Kidney (tissue), 14 donors: ENCODE data around the gene LMBR1. TPM values are rescaled to one million over a fixed set of nuclear protein-coding genes. Genes with fewer than 3 reads are reported as not detected.

Source experiments
- DNase-seq, 5 donors: peaks; one replicate each; pipeline ENCODE4 v3.0.0-alpha.2; 2013 to 2020
- FAIRE-seq: peaks from 2 replicates; lab custom pipeline; 2012; peaks lifted over from hg19 to GRCh38; lab: Jason Lieb, UNC
- H3K27ac ChIP-seq, 2 donors: one replicate each; pipeline ENCODE4 v1.7.0; 2013; ENCODE audit warnings: low read depth in 2 of 2, low read length in 2 of 2, inconsistent platforms in 1 of 2
- H3K27me3 ChIP-seq: one replicate; pipeline ENCODE4 v1.7.1; 2013; ENCODE audit warnings: low read length, inconsistent platforms; ENCODE audit not compliant: control insufficient read depth, insufficient read depth
- H3K36me3 ChIP-seq, 3 donors: one replicate each; pipeline versions ENCODE4 v1.7.0 to v1.7.1; 2013; ENCODE audit warnings: low read length in 3 of 3, control low read depth in 1 of 3, inconsistent platforms in 1 of 3; ENCODE audit not compliant: insufficient read depth in 3 of 3, control insufficient read depth in 2 of 3
- H3K4me1 ChIP-seq, 3 donors: one replicate each; pipeline versions ENCODE4 v1.7.0 to v1.7.1; 2013; ENCODE audit warnings: low read length in 3 of 3, inconsistent platforms in 1 of 3, low read depth in 1 of 3; ENCODE audit not compliant: control insufficient read depth in 2 of 3, insufficient read depth in 2 of 3
- H3K4me3 ChIP-seq, 3 donors: one replicate each; pipeline versions ENCODE4 v1.7.0 to v1.8.1; 2013; ENCODE audit warnings: low read length in 3 of 3, control low read depth in 1 of 3, inconsistent platforms in 1 of 3
- H3K9ac ChIP-seq, 3 donors: one replicate each; pipeline versions ENCODE4 v1.7.0 to v1.7.1; 2013; ENCODE audit warnings: low read length in 3 of 3, control low read depth in 1 of 3, inconsistent platforms in 1 of 3
- H3K9me3 ChIP-seq, 3 donors: one replicate each; pipeline versions ENCODE4 v1.7.0 to v1.7.1; 2013; ENCODE audit warnings: low read length in 3 of 3, control low read depth in 1 of 3, inconsistent platforms in 1 of 3; ENCODE audit not compliant: control insufficient read depth in 2 of 3, insufficient read depth in 1 of 3
- intact Hi-C: fragments of 100-400 bp; cut with DNase I; formaldehyde crosslinking; loops from one replicate; pipeline ENCODE4 v1.11.1; 2022
- polyA plus RNA-seq: library from polyadenylated mRNA; stranded (reverse); fragments of 350-450 nt; fragmentation: Illumina TruSeq; extraction: RNeasy Lipid Tissue Mini Kit (QIAGEN cat#74804); gene quantifications from one replicate; pipeline ENCODE4 v1.2.3, GENCODE V29; 2014; ENCODE audit warnings: low read depth, low replicate concordance; ENCODE audit not compliant: insufficient read depth
- total RNA-seq: library from RNA; stranded (reverse); fragmentation: NEBNext Ultra II Directional; extraction: Animal tissue kit (Norgen Biotek cat#: 25700); gene quantifications from one replicate; pipeline ENCODE4 v1.2.1, GENCODE V29; 2021
- TF ChIP-seq, protein P1 (sequence below): IDR thresholded peaks from 3 replicates; pipeline ENCODE4 v1.5.1; 2012; ENCODE audit warnings: mild to moderate bottlenecking, moderate library complexity, borderline replicate concordance; ENCODE audit not compliant: insufficient read depth; ENCODE audit errors: extremely low read depth
- donor health status: control.
- donor health status: control.
- donor health status: control.
- donor health status: control.
- donor health status: control.
- donor health status: DM: yes; HTN: yes; CAD: no.
- donor health status: Normal renal cell carcinoma (clear cell type).

LMBR1 gene
- total and polyA plus RNA-seq, 2 donors from 2014 or later = 19.6 to 82.6 TPM

GRCh38 chr7:156790264-156790663, 102.7 kb downstream of the LMBR1 start:
- no peaks in the 10 kb centered on the region for H3K4me1 ChIP-seq
- FAIRE-seq = no peak

DNA sequence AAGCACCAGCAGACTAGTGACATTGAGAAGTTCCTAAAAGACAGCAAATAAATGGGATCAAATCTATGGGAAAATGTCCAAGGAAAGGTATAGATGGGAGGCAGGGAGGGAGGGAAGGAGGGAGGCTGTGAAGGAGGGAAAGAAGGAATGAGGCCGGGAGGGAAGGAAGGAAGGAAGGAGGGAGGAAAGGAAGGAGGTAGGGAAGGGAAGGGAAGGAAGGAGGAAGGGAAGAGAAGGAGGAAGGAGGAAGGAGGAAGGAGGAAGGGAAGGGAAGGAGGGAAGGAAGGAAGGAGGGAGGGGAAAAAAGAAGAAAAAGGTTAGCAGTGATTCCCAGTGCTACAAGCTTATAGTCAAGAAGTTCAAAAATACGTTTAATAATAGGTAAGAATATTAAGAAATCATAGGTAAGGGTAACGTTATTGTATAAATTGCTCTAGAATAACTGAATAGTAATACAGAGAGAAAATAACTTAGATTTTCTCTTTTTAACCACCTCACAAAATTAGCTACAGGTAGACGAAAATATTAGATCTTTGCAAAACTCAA, 106.9 kb downstream of the LMBR1 start:
- TF ChIP-seq, protein P1, sequence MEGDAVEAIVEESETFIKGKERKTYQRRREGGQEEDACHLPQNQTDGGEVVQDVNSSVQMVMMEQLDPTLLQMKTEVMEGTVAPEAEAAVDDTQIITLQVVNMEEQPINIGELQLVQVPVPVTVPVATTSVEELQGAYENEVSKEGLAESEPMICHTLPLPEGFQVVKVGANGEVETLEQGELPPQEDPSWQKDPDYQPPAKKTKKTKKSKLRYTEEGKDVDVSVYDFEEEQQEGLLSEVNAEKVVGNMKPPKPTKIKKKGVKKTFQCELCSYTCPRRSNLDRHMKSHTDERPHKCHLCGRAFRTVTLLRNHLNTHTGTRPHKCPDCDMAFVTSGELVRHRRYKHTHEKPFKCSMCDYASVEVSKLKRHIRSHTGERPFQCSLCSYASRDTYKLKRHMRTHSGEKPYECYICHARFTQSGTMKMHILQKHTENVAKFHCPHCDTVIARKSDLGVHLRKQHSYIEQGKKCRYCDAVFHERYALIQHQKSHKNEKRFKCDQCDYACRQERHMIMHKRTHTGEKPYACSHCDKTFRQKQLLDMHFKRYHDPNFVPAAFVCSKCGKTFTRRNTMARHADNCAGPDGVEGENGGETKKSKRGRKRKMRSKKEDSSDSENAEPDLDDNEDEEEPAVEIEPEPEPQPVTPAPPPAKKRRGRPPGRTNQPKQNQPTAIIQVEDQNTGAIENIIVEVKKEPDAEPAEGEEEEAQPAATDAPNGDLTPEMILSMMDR = no peak
- H3K27me3 ChIP-seq = no peaks in the 10 kb centered on the region
- H3K4me1 ChIP-seq = no peaks in the 10 kb centered on the region
- H3K9me3 ChIP-seq = no peaks in the 10 kb centered on the region
- no peak overlapping the region for H3K4me3 ChIP-seq
- H3K9ac ChIP-seq = no peak overlapping the region
- no peak overlapping the region for H3K27ac ChIP-seq
- H3K36me3 ChIP-seq = peaks cover 0 to 2% (median 0%) of the 10 kb centered on the region in 3 donors
- DNase-seq (no peak), FAIRE-seq (no peak)
- intact Hi-C loops = no loop called here

More at GRCh38 chr7:156790264-156790663, 102.7 kb downstream of the LMBR1 start:
- H3K4me3 ChIP-seq = no peak overlapping the region
- TF ChIP-seq, protein P1 = no peak
- intact Hi-C loops = no loop called here
- no peak overlapping the region for H3K9ac ChIP-seq
- H3K36me3 ChIP-seq = no peaks in the 10 kb centered on the region
- no peaks in the 10 kb centered on the region for H3K27me3 ChIP-seq
- no peak for DNase-seq
- no peak overlapping the region for H3K27ac ChIP-seq
- H3K9me3 ChIP-seq = no peaks in the 10 kb centered on the region

DNA sequence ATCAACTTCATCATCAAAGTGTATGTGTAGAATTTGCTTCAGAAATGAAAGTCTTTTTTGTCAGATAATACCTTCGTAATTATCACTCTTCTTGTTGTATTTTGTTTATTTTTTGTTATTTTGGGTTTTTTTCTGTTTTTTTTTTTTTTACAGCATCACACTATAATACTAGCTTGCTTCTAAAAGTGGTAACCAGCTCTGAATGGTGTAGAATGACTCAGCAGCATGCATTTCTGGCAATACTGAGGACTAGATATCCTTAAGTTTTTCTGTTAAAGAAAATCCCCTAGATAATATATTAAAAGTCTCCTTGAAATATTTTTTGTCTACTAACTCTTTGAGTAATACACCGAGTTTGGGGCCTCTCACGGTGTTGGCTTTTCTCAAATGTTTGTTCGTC, 109.1 kb downstream of the LMBR1 start:
- no peaks in the 10 kb centered on the region for H3K27me3 ChIP-seq
- no peaks in the 10 kb centered on the region for H3K9me3 ChIP-seq
- H3K9ac ChIP-seq = no peak overlapping the region
- DNase-seq (no peak), FAIRE-seq (no peak)
- peaks cover 0 to 2% (median 0%) of the 10 kb centered on the region in 3 donors for H3K36me3 ChIP-seq
- intact Hi-C loops = no loop called here
- no peaks in the 10 kb centered on the region for H3K4me1 ChIP-seq
- no peak overlapping the region for H3K27ac ChIP-seq
- TF ChIP-seq, protein P1 = no peak
- no peak overlapping the region for H3K4me3 ChIP-seq

GRCh38 chr7:156781972-156782371, 111.0 kb downstream of the LMBR1 start:
- TF ChIP-seq, protein P1 = no peak
- Histone ChIP-seq H3K9ac (no peak overlapping the region), H3K9me3 (no peaks in the 10 kb centered on the region), H3K27me3 (no peaks in the 10 kb centered on the region), H3K4me1 (no peaks in the 10 kb centered on the region), H3K4me3 (no peak overlapping the region), H3K27ac (no peak overlapping the region), H3K36me3 (peaks cover 0 to 2% (median 0%) of the 10 kb centered on the region in 3 donors)
- FAIRE-seq (no peak), DNase-seq (no peak)
- intact Hi-C loops = no loop called here
